KMS-11 (cell line): ENCODE results near the gene TSHZ3.

Source experiments
- H2AFZ ChIP-seq: fragments of 200-600 bp; sonication (generic); 2 replicates; pipeline ENCODE4 v1.6.1; 2016; ENCODE audit warnings: antibody characterized with exemption, mixed run types, low read depth
- H3K27ac ChIP-seq: fragments of 200-600 bp; sonication (generic); 2 replicates; pipeline ENCODE4 v1.6.1; 2016; ENCODE audit warnings: mild to moderate bottlenecking, mixed run types
- H3K27me3 ChIP-seq: fragments of 200-600 bp; sonication (generic); 2 replicates; pipeline ENCODE4 v1.6.1; 2017; ENCODE audit warnings: mild to moderate bottlenecking, low read depth, mixed run types, moderate library complexity; ENCODE audit not compliant: insufficient read depth
- H3K36me3 ChIP-seq: fragments of 200-600 bp; sonication (generic); 2 replicates; pipeline ENCODE4 v1.6.1; 2017; ENCODE audit warnings: mild to moderate bottlenecking, mixed run types; ENCODE audit not compliant: insufficient read depth
- H3K4me1 ChIP-seq: fragments of 200-600 bp; sonication (generic); 2 replicates; pipeline ENCODE4 v1.6.1; 2016; ENCODE audit warnings: mild to moderate bottlenecking, low read depth, mixed run types; ENCODE audit not compliant: poor library complexity, severe bottlenecking
- H3K4me2 ChIP-seq: fragments of 200-600 bp; sonication (generic); 2 replicates; pipeline ENCODE4 v1.7.0; 2016; ENCODE audit warnings: mild to moderate bottlenecking, mixed run types
- H3K4me3 ChIP-seq: fragments of 200-600 bp; sonication (generic); IDR thresholded peaks from 2 replicates; pipeline ENCODE4 v1.6.1; 2017; ENCODE audit warnings: low read depth, low read length, mixed read lengths; ENCODE audit not compliant: insufficient read depth
- H3K79me2 ChIP-seq: fragments of 200-600 bp; sonication (generic); 2 replicates; pipeline ENCODE4 v1.6.1; 2016; ENCODE audit warnings: low read depth, mixed run types; ENCODE audit not compliant: insufficient read depth
- H3K9ac ChIP-seq: fragments of 200-600 bp; sonication (generic); 2 replicates; pipeline ENCODE4 v1.6.1; 2016; ENCODE audit warnings: mild to moderate bottlenecking, mixed run types
- H4K20me1 ChIP-seq: fragments of 200-600 bp; sonication (generic); 2 replicates; pipeline ENCODE4 v1.6.1; 2016; ENCODE audit warnings: mild to moderate bottlenecking, mixed run types; ENCODE audit not compliant: insufficient read depth
- CTCF ChIP-seq: fragments of 200-600 bp; sonication (generic); conservative IDR thresholded peaks from 2 replicates; pipeline ENCODE4 v1.6.1; 2017; ENCODE audit warnings: low read depth, mild to moderate bottlenecking, antibody characterized with exemption, low read length, moderate library complexity, mixed read lengths

The TSHZ3 gene

GRCh38 chr19:31349160-31349881 lies at the start of gene TSHZ3:
Gene TSHZ3 (minus strand): TSS chr19:31349436. CDS start chr19:31349219, 217 bp downstream.
- Histone ChIP-seq H3K4me2 (peak within 1 kb of the TSS; percentile 54), H2AFZ (peak within 1 kb of the TSS; percentile 93), H3K4me3 (no peak within 1 kb of the TSS), H4K20me1 (no peaks in the 10 kb centered on the region), H3K79me2 (no peaks in the 10 kb centered on the region; the same call in 1 of the 2 replicates), H3K27me3 (no peaks in the 10 kb centered on the region), H3K9ac (peak within 1 kb of the TSS; percentile 73), H3K27ac (peak within 1 kb of the TSS; percentile 30; the same call in 1 of the 2 replicates), H3K4me1 (peaks cover 3% of the 10 kb centered on the region), H3K36me3 (no peaks in the 10 kb centered on the region)
- TF ChIP-seq CTCF, result no peak

- Histone ChIP-seq H3K79me2 (no peaks in the 10 kb centered on the region), H2AFZ (no peak overlapping the region), H4K20me1 (no peaks in the 10 kb centered on the region), H3K4me1 (no peaks in the 10 kb centered on the region), H3K36me3 (no peaks in the 10 kb centered on the region), H3K9ac (no peak overlapping the region), H3K4me3 (no peak overlapping the region), H3K27ac (no peak overlapping the region), H3K4me2 (no peak overlapping the region), H3K27me3 (no peaks in the 10 kb centered on the region)
- TF ChIP-seq CTCF, result no peak
Observed at GRCh38 chr19:31397308-31397707, 48.1 kb upstream of the TSHZ3 start.

GRCh38 chr19:31392464-31392863 lies 43.2 kb upstream of the TSHZ3 start:
- Histone ChIP-seq H3K27ac (no peak overlapping the region), H3K4me3 (no peak overlapping the region), H3K27me3 (no peaks in the 10 kb centered on the region), H3K79me2 (no peaks in the 10 kb centered on the region), H3K9ac (no peak overlapping the region), H2AFZ (no peak overlapping the region), H4K20me1 (no peaks in the 10 kb centered on the region), H3K4me1 (no peaks in the 10 kb centered on the region), H3K36me3 (no peaks in the 10 kb centered on the region), H3K4me2 (no peak overlapping the region)
- no peak for TF ChIP-seq CTCF

- TF ChIP-seq CTCF, result no peak
- H3K79me2 ChIP-seq, result no peaks in the 10 kb centered on the region
- no peak overlapping the region for H3K9ac ChIP-seq
- H3K4me2 ChIP-seq, result no peak overlapping the region
- no peak overlapping the region for H2AFZ ChIP-seq
- no peaks in the 10 kb centered on the region for H3K4me1 ChIP-seq
- no peaks in the 10 kb centered on the region for H3K36me3 ChIP-seq
- H3K27ac ChIP-seq, result no peak overlapping the region
- H3K27me3 ChIP-seq, result no peaks in the 10 kb centered on the region
- H3K4me3 ChIP-seq, result no peak overlapping the region
- H4K20me1 ChIP-seq, result no peaks in the 10 kb centered on the region
Observed at GRCh38 chr19:31391518-31391917, 42.3 kb upstream of the TSHZ3 start.
